Measurements from ENCODE around the gene SMG6.

- TF ChIP-seq POLR2A (IDR thresholded peaks at IDR 0.05) (no peak), CTCF (IDR thresholded peaks at IDR 0.05) (no peak)
These were observed 261.2 kb downstream of the SMG6 start for GRCh38 chr17:2042390-2042847.

Measured in heart left ventricle (tissue), 13 donors.